ENCODE results near the gene C19orf12.

GRCh38 chr19:29680447-29680846, 34.6 kb downstream of the C19orf12 start:
- no peak for TF ChIP-seq EP300 (conservative IDR thresholded peaks at IDR 0.05; ENCODE audit: poor library complexity, severe bottlenecking)
- TF ChIP-seq CTCF (IDR thresholded peaks at IDR 0.05; ENCODE audit: poor library complexity, severe bottlenecking) = no peak
- TF ChIP-seq POLR2AphosphoS5 (IDR thresholded peaks at IDR 0.05) = no peak
- no peak for TF ChIP-seq TAF1 (IDR thresholded peaks at IDR 0.05; ENCODE audit: low read depth)
- TF ChIP-seq REST (IDR thresholded peaks at IDR 0.05; ENCODE audit: borderline replicate concordance) = no peak
- no peak for TF ChIP-seq SMC3 (conservative IDR thresholded peaks at IDR 0.05; ENCODE audit: poor library complexity)
- TF ChIP-seq MXI1 (conservative IDR thresholded peaks at IDR 0.05; ENCODE audit: poor library complexity, severe bottlenecking) = no peak
- no peak for TF ChIP-seq EZH2 (IDR thresholded peaks at IDR 0.05; ENCODE audit: borderline replicate concordance, insufficient read depth, low read length, poor library complexity, severe bottlenecking)

All from neural cell (in vitro differentiated cells).